ENCODE measurements around the gene ITFG1. TPM values are rescaled to one million over a fixed set of nuclear protein-coding genes. Genes with fewer than 3 reads are reported as not detected.
"Not testable (repeated sequence)": the region's sequence is repeated elsewhere in the genome, so short reads cannot be mapped to it uniquely, and the experiment has no call there.

Gene ITFG1
- total RNA-seq, 4 donors from 2014 or later = 12.9 to 100 (median 60.8) TPM

DNA sequence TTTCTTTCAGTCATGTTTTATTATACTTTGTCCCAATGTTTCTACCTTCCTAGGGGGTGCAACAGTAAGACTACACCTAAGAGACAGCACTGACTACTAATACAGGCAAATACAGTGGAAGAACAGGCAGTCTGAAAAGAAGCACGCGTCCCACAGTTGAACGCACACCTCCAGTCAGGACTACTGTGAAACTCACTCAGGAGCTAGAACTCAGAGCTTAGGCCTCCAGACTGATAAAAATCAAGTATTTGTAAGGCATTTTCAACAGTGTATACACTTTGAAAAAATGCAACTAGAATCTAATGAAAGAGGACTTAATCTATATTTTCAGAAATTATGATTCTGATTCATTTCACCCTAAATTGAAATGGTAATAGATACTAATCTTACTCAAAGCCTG is 14.4 kb downstream of the ITFG1 start:
- DNase-seq = no peak
- H3K36me3 ChIP-seq = peaks cover 0 to 29% (median under 1%) of the 10 kb centered on the region in 4 donors
- TF ChIP-seq POLR2A (IDR thresholded peaks at IDR 0.05) (no peak), POLR2AphosphoS5 (IDR thresholded peaks at IDR 0.05) (no peak), EP300 (IDR thresholded peaks at IDR 0.05; ENCODE audit: low read depth) (no peak)
- TF ChIP-seq, protein P1, sequence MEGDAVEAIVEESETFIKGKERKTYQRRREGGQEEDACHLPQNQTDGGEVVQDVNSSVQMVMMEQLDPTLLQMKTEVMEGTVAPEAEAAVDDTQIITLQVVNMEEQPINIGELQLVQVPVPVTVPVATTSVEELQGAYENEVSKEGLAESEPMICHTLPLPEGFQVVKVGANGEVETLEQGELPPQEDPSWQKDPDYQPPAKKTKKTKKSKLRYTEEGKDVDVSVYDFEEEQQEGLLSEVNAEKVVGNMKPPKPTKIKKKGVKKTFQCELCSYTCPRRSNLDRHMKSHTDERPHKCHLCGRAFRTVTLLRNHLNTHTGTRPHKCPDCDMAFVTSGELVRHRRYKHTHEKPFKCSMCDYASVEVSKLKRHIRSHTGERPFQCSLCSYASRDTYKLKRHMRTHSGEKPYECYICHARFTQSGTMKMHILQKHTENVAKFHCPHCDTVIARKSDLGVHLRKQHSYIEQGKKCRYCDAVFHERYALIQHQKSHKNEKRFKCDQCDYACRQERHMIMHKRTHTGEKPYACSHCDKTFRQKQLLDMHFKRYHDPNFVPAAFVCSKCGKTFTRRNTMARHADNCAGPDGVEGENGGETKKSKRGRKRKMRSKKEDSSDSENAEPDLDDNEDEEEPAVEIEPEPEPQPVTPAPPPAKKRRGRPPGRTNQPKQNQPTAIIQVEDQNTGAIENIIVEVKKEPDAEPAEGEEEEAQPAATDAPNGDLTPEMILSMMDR (IDR thresholded peaks at IDR 0.05) = no peak
- intact Hi-C loops (cut with DNase I; ENCODE audit: low total_unique reads) (no loop called here), in situ Hi-C loops (cut with MboI; ENCODE audit: low pct_ligation_motif_present in 1 of 4, low pct_unique_long_range_greater_than_20kb in 1 of 4, low sequenced_read_pairs in 3 of 4) (no loop called here)
- 96 to 97% methylated on average over 3 of the region's 3 CpGs for WGBS, 2 donors (ENCODE audit: low coverage in 1 of 2)
- H3K27me3 ChIP-seq = no peaks in the 10 kb centered on the region
- H3K4me3 ChIP-seq = no peak overlapping the region
- H3K9me3 ChIP-seq = no peaks in the 10 kb centered on the region
- no peak overlapping the region for H3K27ac ChIP-seq
- no peaks in the 10 kb centered on the region for H3K4me1 ChIP-seq

DNA sequence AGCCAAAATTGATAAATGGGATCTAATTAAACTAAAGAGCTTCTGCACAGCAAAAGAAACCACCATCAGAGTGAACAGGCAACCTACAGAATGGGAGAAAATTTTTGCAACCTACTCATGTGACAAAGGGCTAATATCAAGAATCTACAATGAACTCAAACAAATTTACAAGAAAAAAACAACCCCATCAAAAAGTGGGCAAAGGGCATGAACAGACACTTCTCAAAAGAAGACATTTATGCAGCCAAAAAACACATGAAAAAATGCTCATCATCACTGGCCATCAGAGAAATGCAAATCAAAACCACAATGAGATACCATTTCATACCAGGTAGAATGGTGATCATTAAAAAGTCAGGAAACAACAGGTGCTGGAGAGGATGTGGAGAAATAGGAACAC is 18.0 kb downstream of the ITFG1 start:
- DNase-seq; H3K27me3 ChIP-seq; H3K4me3 ChIP-seq; H3K27ac ChIP-seq; in situ Hi-C loops (cut with MboI; ENCODE audit: low pct_ligation_motif_present in 1 of 4, low pct_unique_long_range_greater_than_20kb in 1 of 4, low sequenced_read_pairs in 3 of 4); H3K9me3 ChIP-seq; intact Hi-C loops (cut with DNase I; ENCODE audit: low total_unique reads); H3K4me1 ChIP-seq: not testable (repeated sequence)
- peaks cover 0 to 14% (median 0%) of the 10 kb centered on the region in 4 donors for H3K36me3 ChIP-seq

DNA sequence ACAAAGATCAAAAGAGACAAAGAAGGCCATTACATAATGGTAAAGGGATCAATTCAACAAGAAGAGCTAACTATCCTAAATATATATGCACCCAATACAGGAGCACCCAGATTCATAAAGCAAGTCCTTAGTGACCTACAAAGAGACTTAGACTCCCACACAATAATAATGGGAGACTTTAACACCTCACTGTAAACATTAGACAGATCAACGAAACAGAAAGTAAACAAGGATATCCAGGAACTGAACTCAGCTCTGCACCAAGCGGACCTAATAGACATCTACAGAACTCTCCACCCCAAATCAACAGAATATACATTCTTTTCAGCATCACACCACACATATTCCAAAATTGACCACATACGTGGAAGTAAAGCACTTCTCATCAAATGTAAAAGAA is 20.8 kb downstream of the ITFG1 start:
- H3K4me3 ChIP-seq; intact Hi-C loops (cut with DNase I; ENCODE audit: low total_unique reads); H3K9me3 ChIP-seq; DNase-seq; H3K27ac ChIP-seq; H3K4me1 ChIP-seq; in situ Hi-C loops (cut with MboI; ENCODE audit: low pct_ligation_motif_present in 1 of 4, low pct_unique_long_range_greater_than_20kb in 1 of 4, low sequenced_read_pairs in 3 of 4); H3K27me3 ChIP-seq: not testable (repeated sequence)
- 86 to 91% methylated on average over 2 to 3 of the region's 3 CpGs for WGBS, 2 donors (ENCODE audit: low coverage in 1 of 2)
- peaks cover 0 to 14% (median 0%) of the 10 kb centered on the region in 4 donors for H3K36me3 ChIP-seq

DNA sequence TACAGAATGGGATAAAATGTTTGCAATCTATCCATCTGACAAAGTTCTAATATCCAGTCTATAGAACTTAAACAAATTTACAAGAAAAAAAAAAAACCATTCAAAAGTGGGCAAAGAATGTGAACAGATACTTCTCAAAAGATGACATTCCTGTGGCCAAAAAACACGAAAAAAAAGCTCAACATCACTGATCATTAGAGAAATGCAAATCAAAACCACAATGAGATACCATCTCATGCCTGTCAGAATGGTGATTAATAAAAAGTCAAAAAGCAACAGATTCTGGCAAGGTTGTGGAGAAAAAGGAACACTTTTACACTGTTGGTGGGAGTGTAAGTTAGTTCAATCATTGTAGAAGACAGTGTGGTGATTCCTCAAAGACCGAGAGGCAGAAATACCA is 26.6 kb downstream of the ITFG1 start:
- H3K27me3 ChIP-seq; DNase-seq; H3K4me1 ChIP-seq; H3K9me3 ChIP-seq; H3K36me3 ChIP-seq; in situ Hi-C loops (cut with MboI; ENCODE audit: low pct_ligation_motif_present in 1 of 4, low pct_unique_long_range_greater_than_20kb in 1 of 4, low sequenced_read_pairs in 3 of 4); H3K27ac ChIP-seq; H3K4me3 ChIP-seq: not testable (repeated sequence)
- intact Hi-C loops (cut with DNase I; ENCODE audit: low total_unique reads) = loop anchor here (10.0 kb wide), 1 partner anchor 261 kb away; no protein-coding TSS in a partner anchor
- 58 to 83% methylated on average over 2 of the region's 2 CpGs for WGBS, 2 donors (ENCODE audit: low coverage in 1 of 2)

DNA sequence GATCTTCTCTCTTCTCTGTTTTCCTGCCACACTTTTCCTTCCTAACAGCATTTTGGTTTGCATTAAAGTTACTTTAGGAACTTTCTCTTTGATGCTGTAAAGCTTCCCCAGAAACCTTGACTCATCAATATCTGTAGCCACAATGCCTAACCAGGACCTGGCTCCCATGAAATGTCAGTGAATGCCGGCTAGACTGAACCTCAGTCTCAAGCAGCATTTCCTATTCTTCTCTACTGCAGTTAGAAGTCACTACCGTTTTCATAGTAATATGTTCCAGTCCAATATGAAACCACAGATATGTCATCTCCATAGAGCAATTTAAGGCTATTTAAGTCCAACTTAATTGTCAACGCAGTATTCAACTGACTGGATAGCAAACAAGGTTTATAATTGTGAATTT is 28.9 kb downstream of the ITFG1 start:
- H3K4me3 ChIP-seq = no peak overlapping the region
- TF ChIP-seq EP300 (IDR thresholded peaks at IDR 0.05; ENCODE audit: low read depth) (no peak), POLR2A (IDR thresholded peaks at IDR 0.05) (no peak), POLR2AphosphoS5 (IDR thresholded peaks at IDR 0.05) (no peak)
- TF ChIP-seq, protein P1 (IDR thresholded peaks at IDR 0.05) = no peak
- no peaks in the 10 kb centered on the region for H3K4me1 ChIP-seq
- H3K27me3 ChIP-seq = no peaks in the 10 kb centered on the region
- DNase-seq = no peak
- WGBS, 2 donors (ENCODE audit: low coverage in 1 of 2) = 77 to 92% methylated on average over 3 of the region's 3 CpGs
- no peak overlapping the region for H3K27ac ChIP-seq
- no peaks in the 10 kb centered on the region for H3K9me3 ChIP-seq
- H3K36me3 ChIP-seq = peaks cover 0 to 10% (median 3%) of the 10 kb centered on the region in 4 donors
- in situ Hi-C loops (cut with MboI; ENCODE audit: low pct_ligation_motif_present in 1 of 4, low pct_unique_long_range_greater_than_20kb in 1 of 4, low sequenced_read_pairs in 3 of 4) (no loop called here), intact Hi-C loops (cut with DNase I; ENCODE audit: low total_unique reads) (loop anchor here (10.0 kb wide), 1 partner anchor 263 kb away; no protein-coding TSS in a partner anchor)

DNA sequence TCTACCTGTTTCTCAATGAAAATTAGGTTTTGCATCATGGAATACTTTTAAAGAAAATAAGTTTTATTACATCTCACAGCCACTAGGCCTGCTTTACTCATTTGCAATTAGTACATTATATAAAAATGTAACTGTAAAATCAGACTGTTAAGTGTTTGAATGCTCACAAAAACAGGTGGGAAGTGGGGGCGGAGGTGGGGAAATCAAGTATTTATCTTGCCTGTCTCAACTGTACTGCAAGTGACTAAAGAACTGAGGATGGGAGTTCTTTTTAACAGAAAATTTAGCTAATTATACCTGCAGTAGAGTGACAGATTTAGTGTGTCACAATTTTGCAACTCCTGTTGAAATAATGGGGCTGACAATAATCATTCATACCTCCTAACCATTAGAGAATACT is 34.1 kb downstream of the ITFG1 start:
- intact Hi-C loops (cut with DNase I; ENCODE audit: low total_unique reads) (no loop called here), in situ Hi-C loops (cut with MboI; ENCODE audit: low pct_ligation_motif_present in 1 of 4, low pct_unique_long_range_greater_than_20kb in 1 of 4, low sequenced_read_pairs in 3 of 4) (no loop called here)
- Histone ChIP-seq H3K36me3 (peaks cover 0 to 22% (median 9%) of the 10 kb centered on the region in 4 donors), H3K27me3 (no peaks in the 10 kb centered on the region), H3K4me1 (no peaks in the 10 kb centered on the region), H3K4me3 (no peak overlapping the region), H3K27ac (no peak overlapping the region), H3K9me3 (no peaks in the 10 kb centered on the region)
- DNase-seq = no peak
- WGBS, 2 donors (ENCODE audit: low coverage in 1 of 2) = 97 to 100% methylated on average over 1 of the region's 1 CpG
- TF ChIP-seq, protein P1 (IDR thresholded peaks at IDR 0.05) = no peak
- TF ChIP-seq POLR2AphosphoS5 (IDR thresholded peaks at IDR 0.05) (no peak), POLR2A (IDR thresholded peaks at IDR 0.05) (no peak), EP300 (IDR thresholded peaks at IDR 0.05; ENCODE audit: low read depth) (no peak)

Measured in transverse colon (tissue), 4 donors.